Thymus (tissue), 11 donors: ENCODE data around the gene C1QC. TPM values are rescaled to one million over a fixed set of nuclear protein-coding genes. Genes with fewer than 3 reads are reported as not detected.

Experiments
- DNase-seq, 9 donors: peaks; one replicate each; pipeline ENCODE4 v3.0.0-alpha.2; 2013; ENCODE audit warnings: low spot score in 9 of 9, low read depth in 6 of 9, missing footprints in 1 of 9
- H3K27ac ChIP-seq, 2 donors: one replicate each; pipeline ENCODE4 v1.5.1; 2013; ENCODE audit warnings: control low read depth in 1 of 2, low read depth in 1 of 2, low read length in 1 of 2, mild to moderate bottlenecking in 1 of 2, moderate library complexity in 1 of 2
- H3K27me3 ChIP-seq, 2 donors: one replicate each; pipeline ENCODE4 v1.5.1; 2013; ENCODE audit warnings: low read length in 1 of 2; ENCODE audit not compliant: control insufficient read depth in 2 of 2, insufficient read depth in 1 of 2
- H3K36me3 ChIP-seq, 2 donors: one replicate each; pipeline ENCODE4 v1.5.1; 2013; ENCODE audit warnings: low read length in 1 of 2, mild to moderate bottlenecking in 1 of 2, moderate library complexity in 1 of 2; ENCODE audit not compliant: control insufficient read depth in 2 of 2, insufficient read depth in 2 of 2
- H3K4me1 ChIP-seq, 2 donors: one replicate each; pipeline ENCODE4 v1.5.1; 2013; ENCODE audit warnings: low read length in 2 of 2; ENCODE audit not compliant: control insufficient read depth in 2 of 2, insufficient read depth in 2 of 2
- H3K4me3 ChIP-seq, 2 donors: one replicate each; pipeline ENCODE4 v1.5.1; 2013; ENCODE audit warnings: low read length in 2 of 2, control low read depth in 1 of 2, mild to moderate bottlenecking in 1 of 2
- H3K9me3 ChIP-seq, 2 donors: one replicate each; pipeline ENCODE4 v1.5.1; 2013; ENCODE audit warnings: low read length in 1 of 2, mild to moderate bottlenecking in 1 of 2; ENCODE audit not compliant: control insufficient read depth in 2 of 2, insufficient read depth in 1 of 2
- WGBS: extraction: QIAGEN DNeasy Blood & Tissue Kit; methylation state at CpG from one replicate; pipeline ENCODE4 v1.1.7; 2013; 5-methylcytosine and 5-hydroxymethylcytosine counted together
- polyA plus RNA-seq: library from polyadenylated mRNA; stranded (reverse); fragments of 200-250 nt; gene quantifications from one replicate; pipeline ENCODE4 v1.2.3, GENCODE V29; 2013
- total RNA-seq: library from RNA; stranded (reverse); fragments of 120-200 nt; gene quantifications from one replicate; pipeline ENCODE4 v1.2.4, GENCODE V29; 2013
- donor health status: healthy.

Gene C1QC
- total and polyA plus RNA-seq, 2 donors = 83.0 to 129 TPM

GRCh38 chr1:22691031-22691753 is 47.8 kb downstream of the C1QC start:
- no peak for DNase-seq
- Histone ChIP-seq H3K4me1 (no peaks in the 10 kb centered on the region), H3K4me3 (no peak overlapping the region), H3K27ac (no peak overlapping the region), H3K9me3 (no peaks in the 10 kb centered on the region), H3K27me3 (peaks cover 0 to 2% of the 10 kb centered on the region in 2 donors), H3K36me3 (no peaks in the 10 kb centered on the region)
- 90% methylated on average over 13 of the region's 13 CpGs for WGBS

DNA sequence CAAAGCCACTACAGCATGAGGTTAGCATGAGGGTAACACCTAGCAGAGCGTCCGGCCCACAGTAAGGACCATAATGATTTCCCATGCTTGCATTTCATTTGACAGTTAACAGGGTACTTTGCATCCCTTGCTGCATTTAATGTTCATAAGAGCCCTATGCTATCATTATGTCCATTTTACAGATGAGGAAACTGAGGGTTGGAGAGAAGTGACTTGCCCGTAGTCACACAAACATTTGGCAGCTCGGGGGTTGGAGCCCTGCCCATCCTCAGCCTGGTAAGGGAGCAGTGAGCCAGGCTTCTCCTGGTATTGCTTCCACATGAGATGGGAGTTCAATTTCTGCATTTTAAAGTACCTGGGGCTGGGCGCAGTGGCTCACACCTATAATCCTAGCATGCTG is 50.7 kb downstream of the C1QC start:
- Histone ChIP-seq H3K9me3 (no peaks in the 10 kb centered on the region), H3K4me3 (no peak overlapping the region), H3K27ac (no peak overlapping the region), H3K4me1 (no peaks in the 10 kb centered on the region), H3K36me3 (no peaks in the 10 kb centered on the region), H3K27me3 (peaks cover 0 to 2% of the 10 kb centered on the region in 2 donors)
- WGBS = 96% methylated on average over 5 of the region's 5 CpGs
- DNase-seq = no peak

DNA sequence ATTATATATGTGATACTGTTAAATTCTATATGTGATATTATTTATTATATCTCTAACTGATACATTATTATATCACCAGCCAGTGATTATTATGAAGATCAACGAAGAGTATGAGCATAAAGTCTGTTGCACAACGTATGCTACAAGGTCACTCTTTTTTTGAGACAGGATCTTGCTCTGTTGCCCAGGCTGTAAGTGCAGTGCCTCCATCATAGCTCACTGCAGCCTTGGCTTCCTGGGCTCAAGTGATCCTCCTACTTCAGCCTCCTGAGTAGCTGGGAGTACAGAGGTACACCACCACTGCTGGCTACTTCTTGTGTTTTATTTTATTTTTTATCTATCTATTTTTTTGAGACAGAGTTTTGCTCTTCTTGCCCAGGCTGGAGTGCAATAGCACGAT is 53.2 kb downstream of the C1QC start:
- no peak overlapping the region for H3K27ac ChIP-seq
- WGBS = 97% methylated on average over 3 of the region's 3 CpGs
- no peak for DNase-seq

More for the DNA sequence above, 53.2 kb downstream of the C1QC start:
- Histone ChIP-seq H3K4me1 (no peaks in the 10 kb centered on the region), H3K27me3 (no peaks in the 10 kb centered on the region), H3K9me3 (no peaks in the 10 kb centered on the region), H3K4me3 (no peak overlapping the region), H3K36me3 (no peaks in the 10 kb centered on the region)

Other genes starting within 250 kb of the C1QC start
- 8.7 TPM for gene ZBTB40, start 191.8 kb upstream of the C1QC start, total RNA-seq
- gene ZBTB40, start 191.8 kb upstream of the C1QC start, polyA plus RNA-seq = 8.4 TPM
- gene EPHA8, start 80.1 kb upstream of the C1QC start, total RNA-seq = not detected
- 0.05 TPM for gene EPHA8, start 80.1 kb upstream of the C1QC start, polyA plus RNA-seq
- 153 TPM for gene C1QA, start 7.0 kb upstream of the C1QC start, total RNA-seq
- 192 TPM for gene C1QA, start 7.0 kb upstream of the C1QC start, polyA plus RNA-seq
- 118 TPM for gene C1QB, start 9.6 kb downstream of the C1QC start, total RNA-seq
- gene C1QB, start 9.6 kb downstream of the C1QC start, polyA plus RNA-seq = 159 TPM
- 2.6 TPM for gene EPHB2, start 67.2 kb downstream of the C1QC start, total RNA-seq
- gene EPHB2, start 67.2 kb downstream of the C1QC start, polyA plus RNA-seq = 1.6 TPM